PFSK-1 (cell line): ENCODE measurements around the gene DYRK2.

ENCODE experiments used
- FOXP2 ChIP-seq: optimal IDR thresholded peaks from 2 replicates; pipeline ENCODE3; 2011; ENCODE audit warnings: borderline replicate concordance, control low read depth, inconsistent platforms; ENCODE audit not compliant: insufficient read depth; ENCODE audit errors: extremely low read length, extremely low read depth
- POLR2AphosphoS5 ChIP-seq: IDR thresholded peaks from 2 replicates; pipeline ENCODE4 v1.6.1; 2012; ENCODE audit warnings: low read depth, mild to moderate bottlenecking, control low read depth, low read length, moderate library complexity
- REST ChIP-seq, 2 experiments: IDR thresholded peaks; 2 replicates each; pipeline versions ENCODE4 v1.6.1 to v1.8.0; 2011 to 2012; ENCODE audit warnings: low read depth in 2 of 2, low read length in 2 of 2, control low read depth in 1 of 2, inconsistent platforms in 1 of 2, mild to moderate bottlenecking in 1 of 2, moderate library complexity in 1 of 2; ENCODE audit not compliant: insufficient read depth in 1 of 2
- SIN3A ChIP-seq: IDR thresholded peaks from 2 replicates; pipeline ENCODE4 v1.6.1; 2012; ENCODE audit warnings: mild to moderate bottlenecking, low read length, moderate library complexity, borderline replicate concordance; ENCODE audit not compliant: insufficient read depth
- TAF1 ChIP-seq: IDR thresholded peaks from 2 replicates; pipeline ENCODE4 v1.6.1; 2012; ENCODE audit warnings: low read length, control low read depth, borderline replicate concordance; ENCODE audit not compliant: insufficient read depth

The DYRK2 gene

GRCh38 chr12:67704071-67704470 is 55.5 kb downstream of the DYRK2 start:
- TF ChIP-seq POLR2AphosphoS5, result no peak
- no peak for TF ChIP-seq TAF1
- no peak for TF ChIP-seq REST (IDR thresholded peaks at IDR 0.05; ENCODE audit: insufficient read depth in 1 of 2, low read depth in 2 of 2, low read length in 2 of 2)
- TF ChIP-seq FOXP2, result no peak
- TF ChIP-seq SIN3A, result no peak

GRCh38 chr12:67705394-67706370 is 57.1 kb downstream of the DYRK2 start:
- TF ChIP-seq FOXP2, result no peak
- TF ChIP-seq TAF1, result peak; percentile 55; the same call in 1 of the 2 replicates
- 0 out of 2 replicates have a peak, but pooled peaks have one; percentile 23 for TF ChIP-seq SIN3A
- no peak for TF ChIP-seq POLR2AphosphoS5
- TF ChIP-seq REST (IDR thresholded peaks at IDR 0.05; ENCODE audit: insufficient read depth in 1 of 2, low read depth in 2 of 2, low read length in 2 of 2), result peak in 1 of 2 experiments; percentile 62; a peak in 2 of 4 replicates

- TF ChIP-seq FOXP2, result no peak
- TF ChIP-seq REST (IDR thresholded peaks at IDR 0.05; ENCODE audit: insufficient read depth in 1 of 2, low read depth in 2 of 2, low read length in 2 of 2), result no peak
- no peak for TF ChIP-seq POLR2AphosphoS5
- TF ChIP-seq TAF1, result no peak
- no peak for TF ChIP-seq SIN3A
These were observed 60.9 kb downstream of the DYRK2 start for GRCh38 chr12:67709367-67709954.

GRCh38 chr12:67710582-67710981 is 62.0 kb downstream of the DYRK2 start:
- TF ChIP-seq REST (IDR thresholded peaks at IDR 0.05; ENCODE audit: insufficient read depth in 1 of 2, low read depth in 2 of 2, low read length in 2 of 2) (no peak), SIN3A (no peak), FOXP2 (no peak), TAF1 (no peak), POLR2AphosphoS5 (no peak)
